SK-N-SH (cell line): ENCODE data around the gene CFAP57.

Source experiments
- CTCF ChIP-seq: fragments of 200-600 bp; sonication (generic); IDR thresholded peaks from 2 replicates; pipeline ENCODE4 v1.6.1; 2017; ENCODE audit warnings: antibody characterized with exemption, mild to moderate bottlenecking, moderate library complexity
- EP300 ChIP-seq, 2 experiments: IDR thresholded peaks; 2 replicates each; pipeline versions ENCODE4 v1.4.0 to v1.6.1; 2012; ENCODE audit warnings: borderline replicate concordance in 1 of 2, low read depth in 1 of 2, low read length in 1 of 2
- MXI1 ChIP-seq: IDR thresholded peaks from 2 replicates; pipeline ENCODE4 v1.6.1; 2012; ENCODE audit warnings: mild to moderate bottlenecking, low read depth, low read length, improper control_type of control experiment
- POLR2AphosphoS5 ChIP-seq: IDR thresholded peaks from 2 replicates; pipeline ENCODE4 v1.6.1; 2012; ENCODE audit warnings: low read depth, low read length
- SMC3 ChIP-seq: IDR thresholded peaks from 2 replicates; pipeline ENCODE4 v1.6.1; 2012; ENCODE audit warnings: low read depth, low read length, improper control_type of control experiment

- no peak for TF ChIP-seq CTCF
- TF ChIP-seq SMC3: no peak
- no peak for TF ChIP-seq EP300 (IDR thresholded peaks at IDR 0.05; ENCODE audit: borderline replicate concordance in 1 of 2, low read depth in 1 of 2, low read length in 1 of 2)
- no peak for TF ChIP-seq POLR2AphosphoS5
- no peak for TF ChIP-seq MXI1
Observed at GRCh38 chr1:43267818-43268425, 95.8 kb downstream of the CFAP57 start.
